ENCODE measurements around the gene VSTM4.

GRCh38 chr10:49079072-49079471, 36.2 kb downstream of the VSTM4 start:
- no peak for TF ChIP-seq CTCF (IDR thresholded peaks at IDR 0.05)
- no peak for TF ChIP-seq EZH2 (IDR thresholded peaks at IDR 0.05; ENCODE audit: borderline replicate concordance, insufficient read depth, low read depth, low read length, poor library complexity, severe bottlenecking)

Measured in B cell (primary cell).